Right forelimb (tissue), 1 donor: ENCODE results near the gene ENKD1.

Experiments used
- DNase-seq: peaks from one replicate; pipeline ENCODE4 v3.0.0-alpha.2; 2018

Gene ENKD1

GRCh38 chr16:67678354-67679023, 11.9 kb upstream of the ENKD1 start:
- DNase-seq: no peak

- no peak for DNase-seq
Observed at GRCh38 chr16:67677712-67678111, 11.2 kb upstream of the ENKD1 start.

- DNase-seq: no peak
Observed at GRCh38 chr16:67676939-67677338, 10.4 kb upstream of the ENKD1 start.

GRCh38 chr16:67676516-67676915, 10.0 kb upstream of the ENKD1 start:
- no peak for DNase-seq

GRCh38 chr16:67675999-67676398, 9.4 kb upstream of the ENKD1 start:
- no peak for DNase-seq

GRCh38 chr16:67675579-67675935, 9.0 kb upstream of the ENKD1 start:
- DNase-seq: no peak

- DNase-seq: no peak
Observed at GRCh38 chr16:67674851-67675578, 8.5 kb upstream of the ENKD1 start.

- no peak for DNase-seq
Observed at GRCh38 chr16:67673712-67674580, 7.4 kb upstream of the ENKD1 start.

GRCh38 chr16:67672739-67673662, 6.5 kb upstream of the ENKD1 start:
- peak; percentile 76 for DNase-seq

- DNase-seq: no peak
Observed at GRCh38 chr16:67672306-67672705, 5.8 kb upstream of the ENKD1 start.

- DNase-seq: no peak
Observed at GRCh38 chr16:67669499-67670101, 3.0 kb upstream of the ENKD1 start.

GRCh38 chr16:67668495-67669157, 2.1 kb upstream of the ENKD1 start:
- DNase-seq: no peak

GRCh38 chr16:67667817-67668494, 1.4 kb upstream of the ENKD1 start:
- peak; percentile 86 for DNase-seq

- DNase-seq: no peak
Observed at GRCh38 chr16:67667453-67667816, 885 bp upstream of the ENKD1 start.

- no peak for DNase-seq
Observed at GRCh38 chr16:67666032-67666551, 458 bp downstream of the ENKD1 start.

GRCh38 chr16:67665598-67665997, 952 bp downstream of the ENKD1 start:
- no peak for DNase-seq

GRCh38 chr16:67664871-67665270, 1.7 kb downstream of the ENKD1 start:
- no peak for DNase-seq

- DNase-seq: no peak
Observed at GRCh38 chr16:67664258-67664657, 2.3 kb downstream of the ENKD1 start.

GRCh38 chr16:67663877-67664222, 2.7 kb downstream of the ENKD1 start:
- no peak for DNase-seq

- no peak for DNase-seq
Observed at GRCh38 chr16:67663151-67663876, 3.2 kb downstream of the ENKD1 start.
